AG09309 (cell line): ENCODE data around the gene ITPRID1.

ENCODE experiments used
- DNase-seq: peaks from one replicate; pipeline ENCODE4 v3.0.0-alpha.2; 2010; ENCODE audit warnings: low read depth
- H3K4me3 ChIP-seq: 2 replicates; pipeline ENCODE4 v1.5.1; 2011; ENCODE audit warnings: mild to moderate bottlenecking, low read depth, low read length, moderate library complexity; ENCODE audit not compliant: control insufficient read depth
- CTCF ChIP-seq: IDR thresholded peaks from 2 replicates; pipeline ENCODE4 v1.5.1; 2011; ENCODE audit warnings: mild to moderate bottlenecking, low read depth, low read length, inconsistent platforms; ENCODE audit not compliant: insufficient read depth, control insufficient read depth; ENCODE audit errors: missing control alignments

The ITPRID1 gene

GRCh38 chr7:31664890-31665289, 151.0 kb downstream of the ITPRID1 start:
- DNase-seq: no peak
- H3K4me3 ChIP-seq: no peak overlapping the region
- TF ChIP-seq CTCF: no peak

DNA sequence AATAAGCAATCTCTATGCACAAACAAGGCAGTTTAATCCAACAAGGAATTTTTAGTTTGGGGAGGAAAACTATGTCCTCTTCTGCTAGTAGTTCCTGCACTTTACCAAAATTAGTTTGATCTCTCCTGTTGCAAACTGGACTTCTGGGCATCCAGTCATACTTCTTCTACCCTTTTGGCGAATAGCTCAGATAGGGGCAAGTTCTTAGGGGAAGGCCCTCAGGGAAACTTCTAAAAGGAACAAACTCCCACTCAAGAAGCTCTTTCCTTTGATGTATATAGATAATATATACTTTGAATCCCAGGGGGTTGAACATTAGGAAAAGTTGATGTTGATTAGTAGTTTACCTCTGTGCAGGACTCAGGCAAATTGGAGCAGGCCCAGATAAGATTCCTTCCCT, 151.7 kb downstream of the ITPRID1 start:
- no peak for DNase-seq
- H3K4me3 ChIP-seq: no peak overlapping the region
- no peak for TF ChIP-seq CTCF

DNA sequence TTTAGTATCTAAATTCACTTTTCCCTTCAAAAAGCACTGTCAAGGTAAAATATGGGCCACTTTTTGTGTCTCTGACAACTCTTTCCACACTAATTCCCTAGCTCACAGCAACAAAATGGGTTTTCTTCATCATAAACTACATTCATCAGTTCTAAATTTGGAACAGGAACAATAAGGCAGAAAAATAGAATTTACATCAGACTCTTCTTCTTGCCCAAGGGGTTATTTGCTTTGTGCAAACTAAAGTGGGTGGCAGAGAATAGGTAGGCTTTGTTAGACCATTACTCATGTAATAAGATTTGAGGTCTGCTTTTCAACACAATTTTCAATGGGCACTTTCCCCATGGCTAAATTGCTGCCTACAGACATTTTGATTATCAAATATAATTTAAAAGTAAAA, 155.6 kb downstream of the ITPRID1 start:
- no peak for TF ChIP-seq CTCF
- DNase-seq: no peak
- no peak overlapping the region for H3K4me3 ChIP-seq

- no peak for TF ChIP-seq CTCF
- H3K4me3 ChIP-seq: no peak overlapping the region
- DNase-seq: no peak
Measured at GRCh38 chr7:31679574-31680305, 165.8 kb downstream of the ITPRID1 start.

- no peak for TF ChIP-seq CTCF
- DNase-seq: no peak
- no peak overlapping the region for H3K4me3 ChIP-seq
Measured at GRCh38 chr7:31683445-31684225, 169.7 kb downstream of the ITPRID1 start.

DNA sequence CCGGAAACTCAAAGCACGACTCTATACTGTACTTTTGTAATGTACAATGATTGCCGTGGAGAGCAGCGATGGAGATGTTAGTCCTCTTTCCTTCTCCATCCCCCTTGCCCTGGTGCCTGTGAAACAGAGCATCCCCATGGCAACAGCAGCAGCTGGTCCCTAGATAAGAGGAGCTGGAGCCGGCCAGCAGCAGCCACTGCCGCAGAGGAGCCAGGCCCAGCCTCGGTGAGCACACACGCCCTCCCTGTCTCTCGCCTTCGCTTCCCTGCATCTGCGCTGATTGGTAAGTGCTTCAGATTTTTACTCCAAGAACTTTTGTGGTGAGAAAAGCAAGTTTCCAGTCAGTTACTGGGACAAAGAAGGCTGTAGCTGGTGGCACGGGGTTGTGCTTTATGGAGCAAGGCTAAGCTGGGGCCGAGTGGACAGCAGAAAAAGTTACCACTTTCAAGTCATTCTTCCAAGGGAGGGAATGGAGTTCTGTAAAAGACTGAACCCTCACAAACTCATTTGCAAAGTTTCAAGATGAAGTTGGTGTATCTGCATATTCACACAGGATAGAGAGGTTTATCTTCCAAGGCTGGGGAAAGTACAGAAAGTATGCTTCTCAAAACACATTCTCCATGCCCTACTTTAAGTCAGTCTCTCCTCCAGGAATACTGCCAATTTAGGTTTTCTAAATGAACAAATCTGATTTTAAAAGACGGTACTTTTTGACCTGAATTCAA, 173.3 kb downstream of the ITPRID1 start, which contains the start of gene PPP1R17:
Gene PPP1R17 (plus strand): TSS at position 192 of the 725 bp plus-strand sequence. CDS start 5,227 bp downstream, outside the sequence.
- no peak for DNase-seq
- H3K4me3 ChIP-seq: no peak within 1 kb of the TSS
- no peak for TF ChIP-seq CTCF
